Measurements from ENCODE around the gene RSPH9.
A peak's percentile ranks its signal among the peaks of the same experiment; 100 is the strongest.

The RSPH9 gene

DNA sequence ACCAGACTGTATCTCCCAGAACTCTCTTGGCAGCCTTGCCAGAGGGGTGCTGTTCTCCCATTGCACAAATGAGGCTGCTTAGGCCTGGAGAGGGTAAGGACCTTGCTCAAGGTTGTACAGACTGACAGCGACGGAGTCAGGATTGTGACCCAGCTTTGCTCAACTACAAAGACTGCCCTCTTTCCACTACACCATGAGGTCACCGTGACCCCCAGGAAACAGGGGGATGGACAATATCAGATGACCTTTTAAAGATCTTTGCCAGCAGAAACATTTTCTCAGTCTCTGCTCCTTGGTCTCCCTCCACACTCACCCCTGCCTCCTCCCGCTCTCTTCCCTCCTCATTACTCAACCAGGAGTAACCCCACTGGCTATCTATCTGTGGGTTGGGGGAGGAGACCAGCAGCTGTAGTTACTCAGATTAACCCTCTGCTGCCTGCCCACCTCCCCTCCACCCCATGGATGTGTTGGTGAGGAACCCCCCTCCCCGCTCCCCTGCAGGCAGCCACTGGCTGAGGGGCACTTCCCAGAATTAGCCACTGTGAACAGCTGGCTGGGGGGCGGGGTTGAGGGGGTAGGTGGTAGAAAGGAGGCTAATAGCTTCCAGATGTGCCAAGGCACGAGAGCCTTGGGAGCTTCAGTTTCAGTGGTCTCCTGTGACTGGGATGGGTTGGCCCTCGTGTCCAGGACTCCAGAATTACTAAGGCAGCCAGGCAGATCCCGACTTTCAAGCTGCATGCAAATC is 69.6 kb downstream of the RSPH9 start:
- peak overlapping the region; percentile 67 for H2BK5ac ChIP-seq (ENCODE audit: low read length)
- H3K4me1 ChIP-seq (ENCODE audit: control insufficient read depth in 2 of 2, insufficient read depth in 1 of 2, low read depth in 1 of 2, low read length in 2 of 2), result peaks cover 11 to 12% of the 10 kb centered on the region in 2 donors
- no peak overlapping the region for H4K91ac ChIP-seq (ENCODE audit: low read depth, low read length, poor library complexity)
- peak overlapping the region; percentile 1 for H2BK120ac ChIP-seq (ENCODE audit: low read depth, low read length)
- WGBS, 2 donors (ENCODE audit: extremely low coverage in 2 of 2, insufficient read length in 2 of 2, insufficient replicate concordance in 1 of 2), result no CpG with 5 or more reads among the region's 9 CpGs
- H3K36me3 ChIP-seq (replicated peaks in 1 of 2; ENCODE audit: control insufficient read depth in 2 of 2, insufficient read depth in 2 of 2, low read length in 2 of 2), result no peaks in the 10 kb centered on the region
- H3K18ac ChIP-seq (ENCODE audit: low read length), result peak overlapping the region; percentile 61
- H3K9me3 ChIP-seq (replicated peaks in 1 of 2; ENCODE audit: control insufficient read depth in 2 of 2, insufficient read depth in 1 of 2, low read depth in 1 of 2, low read length in 2 of 2), result no peaks in the 10 kb centered on the region
- H3K4ac ChIP-seq (ENCODE audit: low read length), result no peak overlapping the region
- no peak overlapping the region for H2BK12ac ChIP-seq (ENCODE audit: low read length)
- H2BK15ac ChIP-seq (ENCODE audit: low read length), result peak overlapping the region; percentile 54
- no peak overlapping the region for H3K23ac ChIP-seq (ENCODE audit: low read depth, low read length, poor library complexity)
- peak overlapping the region; percentile 1 for H3K14ac ChIP-seq (ENCODE audit: low read length)
- peak overlapping the region; percentile 72 for H2AK5ac ChIP-seq (ENCODE audit: low read depth, low read length)
- H3K9ac ChIP-seq (ENCODE audit: low read depth, low read length, poor library complexity), result no peak overlapping the region
- H3K4me3 ChIP-seq (ENCODE audit: low read length in 2 of 2), result no peak overlapping the region
- no peaks in the 10 kb centered on the region for H3K79me1 ChIP-seq (ENCODE audit: low read depth, low read length)
- no peak overlapping the region for H3K4me2 ChIP-seq (ENCODE audit: insufficient read depth, low read length, poor library complexity, severe bottlenecking)
- no peak overlapping the region for H4K8ac ChIP-seq (ENCODE audit: low read depth, low read length)
- peak overlapping the region; percentile 3 for H2AFZ ChIP-seq (ENCODE audit: low read length)
- DNase-seq (ENCODE audit: low spot score), result no peak
- peaks cover 0 to 14% (median 0%) of the 10 kb centered on the region in 3 experiments for H3K27me3 ChIP-seq (ENCODE audit: control insufficient read depth in 3 of 3, insufficient read depth in 3 of 3, low read depth in 1 of 3, low read length in 3 of 3)
- no peak overlapping the region for H3K27ac ChIP-seq (replicated peaks; ENCODE audit: low read length)

DNA sequence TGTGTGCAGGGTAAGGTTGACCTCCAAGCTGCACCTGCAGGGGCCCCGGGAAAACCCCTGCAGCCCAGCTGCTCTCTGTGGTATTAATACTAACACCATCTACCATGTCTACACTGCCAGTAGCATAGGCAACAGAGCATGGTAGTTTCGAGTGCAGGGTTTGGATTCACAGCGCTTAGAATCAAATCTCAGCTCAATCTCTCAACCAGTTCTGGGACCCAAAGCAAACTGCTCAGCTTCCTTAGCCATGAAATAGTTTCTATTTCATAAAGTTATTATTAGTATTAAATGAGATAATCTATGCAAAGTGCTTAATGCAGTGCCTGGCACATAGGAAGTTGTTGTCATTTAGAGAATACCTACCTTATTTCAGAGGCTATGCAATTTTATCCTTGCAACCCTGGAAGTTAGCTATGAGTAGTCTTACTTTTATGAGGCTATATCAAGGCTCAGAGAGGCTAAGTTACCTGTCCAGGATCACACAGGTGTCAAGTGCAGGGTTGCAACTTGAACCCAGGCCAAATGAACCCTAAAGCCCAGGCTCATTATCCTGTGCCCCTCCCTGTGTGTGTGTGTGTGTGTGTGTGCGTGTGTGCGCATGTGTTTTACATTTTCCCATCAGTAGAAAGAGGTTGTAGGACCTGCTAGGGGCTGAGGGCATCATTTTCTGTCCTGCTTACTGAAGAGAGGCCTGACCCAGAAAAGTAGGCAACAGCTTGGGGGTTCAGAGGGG is 70.4 kb downstream of the RSPH9 start:
- H3K4me1 ChIP-seq (ENCODE audit: control insufficient read depth in 2 of 2, insufficient read depth in 1 of 2, low read depth in 1 of 2, low read length in 2 of 2), result peaks cover 8 to 12% of the 10 kb centered on the region in 2 donors
- DNase-seq (ENCODE audit: low spot score), result no peak
- no peak overlapping the region for H4K8ac ChIP-seq (ENCODE audit: low read depth, low read length)
- no peaks in the 10 kb centered on the region for H3K9me3 ChIP-seq (replicated peaks in 1 of 2; ENCODE audit: control insufficient read depth in 2 of 2, insufficient read depth in 1 of 2, low read depth in 1 of 2, low read length in 2 of 2)
- no peak overlapping the region for H3K4me3 ChIP-seq (ENCODE audit: low read length in 2 of 2)
- peaks cover 0 to 18% (median 0%) of the 10 kb centered on the region in 3 experiments for H3K27me3 ChIP-seq (ENCODE audit: control insufficient read depth in 3 of 3, insufficient read depth in 3 of 3, low read depth in 1 of 3, low read length in 3 of 3)
- H2BK5ac ChIP-seq (ENCODE audit: low read length), result peak overlapping the region; percentile 67
- H2BK12ac ChIP-seq (ENCODE audit: low read length), result no peak overlapping the region
- no peak overlapping the region for H3K9ac ChIP-seq (ENCODE audit: low read depth, low read length, poor library complexity)
- no peaks in the 10 kb centered on the region for H3K79me1 ChIP-seq (ENCODE audit: low read depth, low read length)
- no peaks in the 10 kb centered on the region for H3K36me3 ChIP-seq (replicated peaks in 1 of 2; ENCODE audit: control insufficient read depth in 2 of 2, insufficient read depth in 2 of 2, low read length in 2 of 2)
- no peak overlapping the region for H2BK15ac ChIP-seq (ENCODE audit: low read length)
- no peak overlapping the region for H3K4me2 ChIP-seq (ENCODE audit: insufficient read depth, low read length, poor library complexity, severe bottlenecking)
- H3K4ac ChIP-seq (ENCODE audit: low read length), result no peak overlapping the region
- no peak overlapping the region for H3K18ac ChIP-seq (ENCODE audit: low read length)
- H3K14ac ChIP-seq (ENCODE audit: low read length), result peak overlapping the region; percentile 1
- H2AK5ac ChIP-seq (ENCODE audit: low read depth, low read length), result peak overlapping the region; percentile 72
- H3K27ac ChIP-seq (replicated peaks; ENCODE audit: low read length), result no peak overlapping the region
- H4K91ac ChIP-seq (ENCODE audit: low read depth, low read length, poor library complexity), result no peak overlapping the region
- whole genome bisulfite sequencing, 2 donors (ENCODE audit: extremely low coverage in 2 of 2, insufficient read length in 2 of 2, insufficient replicate concordance in 1 of 2), result no CpG with 5 or more reads among the region's 5 CpGs
- peak overlapping the region; percentile 1 for H2BK120ac ChIP-seq (ENCODE audit: low read depth, low read length)
- H3K23ac ChIP-seq (ENCODE audit: low read depth, low read length, poor library complexity), result no peak overlapping the region
- no peak overlapping the region for H2AFZ ChIP-seq (ENCODE audit: low read length)

DNA sequence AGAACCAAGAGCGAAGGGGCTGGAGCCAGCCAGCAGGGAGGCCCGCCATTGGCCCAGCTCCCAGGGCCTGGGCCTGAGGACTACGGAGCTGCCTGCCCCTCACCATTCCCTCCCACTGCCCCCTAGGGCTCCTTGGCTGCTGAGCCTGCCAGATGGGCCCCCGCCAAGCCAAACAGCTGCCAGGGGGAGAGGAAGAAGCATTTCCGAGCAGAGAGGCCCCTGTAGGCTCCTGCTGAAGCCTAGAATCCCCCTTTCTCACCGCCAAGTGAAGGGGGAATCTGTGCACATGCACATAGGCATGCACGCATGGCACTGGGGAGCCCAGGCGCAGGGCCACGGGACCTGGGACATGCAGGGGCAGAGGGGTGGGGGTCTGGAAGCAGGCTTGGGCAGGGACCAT is 71.3 kb downstream of the RSPH9 start:
- Histone ChIP-seq H3K9ac (ENCODE audit: low read depth, low read length, poor library complexity) (no peak overlapping the region), H3K18ac (ENCODE audit: low read length) (no peak overlapping the region), H2AK5ac (ENCODE audit: low read depth, low read length) (peak overlapping the region; percentile 72), H3K4me2 (ENCODE audit: insufficient read depth, low read length, poor library complexity, severe bottlenecking) (no peak overlapping the region), H2BK5ac (ENCODE audit: low read length) (no peak overlapping the region), H3K4ac (ENCODE audit: low read length) (no peak overlapping the region), H3K23ac (ENCODE audit: low read depth, low read length, poor library complexity) (peak overlapping the region; percentile 44), H2BK12ac (ENCODE audit: low read length) (no peak overlapping the region), H3K27me3 (ENCODE audit: control insufficient read depth in 3 of 3, insufficient read depth in 3 of 3, low read depth in 1 of 3, low read length in 3 of 3) (peaks cover 0 to 19% (median 0%) of the 10 kb centered on the region in 3 experiments), H4K91ac (ENCODE audit: low read depth, low read length, poor library complexity) (peak overlapping the region; percentile 31), H3K36me3 (replicated peaks in 1 of 2; ENCODE audit: control insufficient read depth in 2 of 2, insufficient read depth in 2 of 2, low read length in 2 of 2) (no peaks in the 10 kb centered on the region), H2BK120ac (ENCODE audit: low read depth, low read length) (no peak overlapping the region), H3K4me1 (ENCODE audit: control insufficient read depth in 2 of 2, insufficient read depth in 1 of 2, low read depth in 1 of 2, low read length in 2 of 2) (peaks cover 8 to 12% of the 10 kb centered on the region in 2 donors), H3K27ac (replicated peaks; ENCODE audit: low read length) (no peak overlapping the region), H3K4me3 (ENCODE audit: low read length in 2 of 2) (no peak overlapping the region), H4K8ac (ENCODE audit: low read depth, low read length) (no peak overlapping the region), H3K9me3 (replicated peaks in 1 of 2; ENCODE audit: control insufficient read depth in 2 of 2, insufficient read depth in 1 of 2, low read depth in 1 of 2, low read length in 2 of 2) (no peaks in the 10 kb centered on the region), H3K79me1 (ENCODE audit: low read depth, low read length) (no peaks in the 10 kb centered on the region), H2AFZ (ENCODE audit: low read length) (peak overlapping the region; percentile 53), H2BK15ac (ENCODE audit: low read length) (peak overlapping the region; percentile 54), H3K14ac (ENCODE audit: low read length) (no peak overlapping the region)
- no peak for DNase-seq (ENCODE audit: low spot score)
- WGBS, 2 donors (ENCODE audit: extremely low coverage in 2 of 2, insufficient read length in 2 of 2, insufficient replicate concordance in 1 of 2), result no CpG with 5 or more reads among the region's 9 CpGs

DNA sequence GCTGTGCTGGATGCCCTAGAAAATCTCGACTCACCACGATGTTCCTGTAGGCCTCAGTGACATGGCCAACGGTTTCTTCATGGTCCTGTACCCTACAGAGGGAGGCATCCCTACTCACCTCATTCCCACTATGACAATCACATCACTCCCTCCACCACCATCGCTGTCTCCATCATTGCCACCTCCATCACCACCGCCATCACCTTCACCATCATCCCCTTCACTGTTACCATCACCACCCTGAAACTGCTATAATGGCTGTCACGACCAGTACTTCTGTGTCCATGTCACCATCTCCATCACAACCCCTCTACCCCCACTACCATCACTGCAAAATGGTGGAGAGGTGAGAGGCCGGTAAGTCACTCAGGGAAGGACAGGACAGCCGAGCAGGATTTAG is 72.6 kb downstream of the RSPH9 start:
- peaks cover 6 to 12% of the 10 kb centered on the region in 2 donors for H3K4me1 ChIP-seq (ENCODE audit: control insufficient read depth in 2 of 2, insufficient read depth in 1 of 2, low read depth in 1 of 2, low read length in 2 of 2)
- peak overlapping the region; percentile 0 for H2AK5ac ChIP-seq (ENCODE audit: low read depth, low read length)
- WGBS, 2 donors (ENCODE audit: extremely low coverage in 2 of 2, insufficient read length in 2 of 2, insufficient replicate concordance in 1 of 2), result no CpG with 5 or more reads among the region's 8 CpGs
- peak overlapping the region; percentile 55 for H3K9ac ChIP-seq (ENCODE audit: low read depth, low read length, poor library complexity)
- H3K79me1 ChIP-seq (ENCODE audit: low read depth, low read length), result no peaks in the 10 kb centered on the region
- no peak overlapping the region for H2BK5ac ChIP-seq (ENCODE audit: low read length)
- H2BK120ac ChIP-seq (ENCODE audit: low read depth, low read length), result no peak overlapping the region
- no peaks in the 10 kb centered on the region for H3K9me3 ChIP-seq (replicated peaks in 1 of 2; ENCODE audit: control insufficient read depth in 2 of 2, insufficient read depth in 1 of 2, low read depth in 1 of 2, low read length in 2 of 2)
- H3K4ac ChIP-seq (ENCODE audit: low read length), result no peak overlapping the region
- H3K27me3 ChIP-seq (ENCODE audit: control insufficient read depth in 3 of 3, insufficient read depth in 3 of 3, low read depth in 1 of 3, low read length in 3 of 3), result peaks cover 0 to 25% (median 0%) of the 10 kb centered on the region in 3 experiments
- H2AFZ ChIP-seq (ENCODE audit: low read length), result no peak overlapping the region
- peak overlapping the region; percentile 75 for H2BK15ac ChIP-seq (ENCODE audit: low read length)
- H3K36me3 ChIP-seq (replicated peaks in 1 of 2; ENCODE audit: control insufficient read depth in 2 of 2, insufficient read depth in 2 of 2, low read length in 2 of 2), result no peaks in the 10 kb centered on the region
- H4K8ac ChIP-seq (ENCODE audit: low read depth, low read length), result no peak overlapping the region
- H4K91ac ChIP-seq (ENCODE audit: low read depth, low read length, poor library complexity), result no peak overlapping the region
- no peak overlapping the region for H3K27ac ChIP-seq (replicated peaks; ENCODE audit: low read length)
- H3K14ac ChIP-seq (ENCODE audit: low read length), result no peak overlapping the region
- H3K23ac ChIP-seq (ENCODE audit: low read depth, low read length, poor library complexity), result peak overlapping the region; percentile 76
- no peak overlapping the region for H2BK12ac ChIP-seq (ENCODE audit: low read length)
- no peak for DNase-seq (ENCODE audit: low spot score)
- no peak overlapping the region for H3K4me3 ChIP-seq (ENCODE audit: low read length in 2 of 2)
- H3K18ac ChIP-seq (ENCODE audit: low read length), result peak overlapping the region; percentile 41
- no peak overlapping the region for H3K4me2 ChIP-seq (ENCODE audit: insufficient read depth, low read length, poor library complexity, severe bottlenecking)
